Mammary epithelial cell (primary cell): ENCODE data around the gene TTC1.

Experiments used
- CTCF ChIP-seq, 2 donors: IDR thresholded peaks in 1 of 2; conservative IDR thresholded peaks in 1 of 2; 2 replicates each; pipeline ENCODE4 v1.5.1; 2011 to 2012; ENCODE audit warnings: inconsistent platforms in 2 of 2, low read length in 2 of 2, mild to moderate bottlenecking in 2 of 2, control low read depth in 1 of 2, low read depth in 1 of 2; ENCODE audit not compliant: insufficient read depth in 1 of 2; ENCODE audit errors: extremely low read depth in 1 of 2
- EZH2 ChIP-seq: IDR thresholded peaks from 2 replicates; pipeline ENCODE4 v1.6.1; 2012; ENCODE audit warnings: low read length, inconsistent platforms, borderline replicate concordance

- no peak for TF ChIP-seq CTCF (conservative IDR thresholded peaks at IDR 0.05 in 1 of 2, IDR thresholded peaks at IDR 0.05 in 1 of 2; ENCODE audit: extremely low read depth in 1 of 2, insufficient read depth in 1 of 2, low read depth in 1 of 2, low read length in 2 of 2)
- no peak for TF ChIP-seq EZH2
These were observed 651 bp downstream of the TTC1 start for GRCh38 chr5:160009591-160009989.
